GM15510 (cell line): ENCODE results near the gene OBSCN.

Source experiments
- POLR2A ChIP-seq: IDR thresholded peaks from 3 replicates; pipeline ENCODE4 v1.6.1; 2011; ENCODE audit warnings: borderline replicate concordance; ENCODE audit not compliant: insufficient read length; ENCODE audit errors: extremely low read depth

The OBSCN gene

DNA sequence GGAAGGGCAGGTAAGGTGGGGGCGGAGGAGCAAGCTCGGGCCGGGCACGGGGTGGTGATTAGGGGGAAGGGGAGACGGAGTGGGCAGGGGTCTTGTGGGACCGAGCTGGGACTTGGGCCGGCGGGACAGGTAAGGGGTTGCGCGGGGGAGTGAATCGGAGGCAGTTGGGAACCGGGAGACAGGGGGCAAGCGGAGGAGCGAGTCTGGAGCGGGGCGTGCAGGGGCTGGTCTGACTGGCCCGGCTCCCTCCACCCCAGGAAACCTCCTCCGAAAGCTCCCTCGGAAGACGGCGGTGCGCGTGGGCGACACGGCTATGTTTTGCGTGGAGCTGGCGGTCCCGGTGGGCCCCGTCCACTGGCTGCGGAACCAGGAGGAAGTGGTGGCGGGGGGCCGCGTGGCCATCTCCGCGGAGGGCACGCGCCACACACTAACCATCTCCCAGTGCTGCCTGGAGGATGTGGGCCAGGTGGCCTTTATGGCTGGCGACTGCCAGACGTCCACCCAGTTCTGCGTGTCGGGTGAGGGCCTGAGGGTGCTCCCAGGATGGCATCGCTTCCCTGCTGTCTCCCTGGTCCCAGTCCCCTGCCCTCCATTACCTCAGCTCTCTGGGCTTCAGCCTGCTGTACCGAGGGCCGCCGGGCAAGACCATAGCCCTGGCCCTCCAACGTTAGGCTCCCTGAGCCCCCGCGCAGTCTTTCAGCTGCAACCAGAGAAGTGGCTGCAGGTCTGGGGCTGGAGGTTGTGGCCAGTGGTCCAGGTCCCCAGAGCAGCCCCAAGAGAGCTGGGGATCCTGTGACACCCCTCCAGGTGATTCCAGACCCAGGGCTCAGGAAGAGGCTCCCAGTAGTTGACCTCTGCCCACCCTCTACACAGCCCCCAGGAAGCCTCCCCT lies 6.3 kb downstream of the OBSCN start:
- no peak for TF ChIP-seq POLR2A

- no peak for TF ChIP-seq POLR2A
Observed at GRCh38 chr1:228214921-228215662, 7.2 kb downstream of the OBSCN start.

DNA sequence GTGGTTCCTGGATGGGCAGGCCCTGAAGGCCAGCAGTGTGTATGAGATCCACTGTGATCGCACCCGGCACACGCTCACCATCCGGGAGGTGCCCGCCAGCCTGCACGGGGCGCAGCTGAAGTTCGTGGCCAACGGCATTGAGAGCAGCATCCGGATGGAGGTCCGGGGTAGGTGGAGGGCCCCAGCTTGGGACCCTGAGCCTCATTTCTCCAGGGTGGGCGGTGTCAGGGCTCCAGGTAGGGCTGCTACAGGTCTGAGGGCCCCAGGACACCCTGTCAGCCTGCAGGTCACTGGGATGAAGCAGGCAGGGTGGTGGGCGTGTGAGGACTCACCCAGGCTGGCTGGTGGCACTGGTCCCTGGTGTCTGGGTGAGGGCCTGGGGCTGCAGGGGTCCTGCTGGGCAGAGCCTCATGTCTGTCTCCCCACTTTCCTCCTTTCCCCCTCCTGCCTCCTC lies 7.8 kb downstream of the OBSCN start:
- no peak for TF ChIP-seq POLR2A

DNA sequence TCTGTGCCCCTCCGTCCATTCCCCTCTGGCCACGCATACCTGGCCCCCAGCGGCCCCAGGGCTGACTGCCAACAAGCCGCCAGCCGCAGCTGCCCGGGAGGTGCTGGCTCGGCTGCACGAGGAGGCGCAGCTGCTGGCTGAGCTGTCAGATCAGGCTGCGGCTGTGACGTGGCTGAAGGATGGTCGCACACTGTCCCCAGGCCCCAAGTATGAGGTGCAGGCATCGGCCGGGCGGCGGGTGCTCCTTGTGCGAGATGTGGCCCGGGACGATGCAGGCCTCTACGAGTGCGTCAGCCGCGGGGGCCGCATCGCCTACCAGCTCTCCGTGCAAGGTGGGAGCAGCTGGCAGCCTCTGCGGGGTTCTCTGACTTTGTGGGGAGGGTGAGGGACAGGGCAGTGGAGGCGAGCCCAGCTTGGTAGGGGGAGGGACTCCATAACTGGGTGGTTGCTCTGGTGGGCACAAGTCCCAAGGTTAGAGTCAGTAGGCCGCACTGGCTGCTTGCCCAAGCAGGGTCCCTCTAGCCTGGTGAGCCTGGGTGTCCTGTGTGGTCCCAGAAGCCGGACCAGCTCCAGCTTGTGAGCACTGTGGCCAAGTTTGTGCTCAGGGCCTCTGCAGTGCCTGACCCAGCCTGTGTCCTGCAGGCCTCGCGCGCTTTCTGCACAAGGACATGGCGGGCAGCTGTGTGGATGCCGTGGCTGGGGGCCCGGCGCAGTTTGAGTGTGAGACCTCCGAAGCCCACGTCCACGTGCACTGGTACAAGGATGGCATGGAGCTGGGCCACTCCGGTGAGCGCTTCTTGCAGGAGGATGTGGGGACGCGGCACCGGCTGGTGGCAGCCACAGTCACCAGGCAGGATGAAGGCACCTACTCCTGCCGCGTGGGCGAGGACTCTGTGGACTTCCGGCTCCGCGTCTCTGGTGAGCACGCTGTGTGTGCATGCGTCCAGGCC lies 8.8 kb downstream of the OBSCN start:
- TF ChIP-seq POLR2A: no peak

DNA sequence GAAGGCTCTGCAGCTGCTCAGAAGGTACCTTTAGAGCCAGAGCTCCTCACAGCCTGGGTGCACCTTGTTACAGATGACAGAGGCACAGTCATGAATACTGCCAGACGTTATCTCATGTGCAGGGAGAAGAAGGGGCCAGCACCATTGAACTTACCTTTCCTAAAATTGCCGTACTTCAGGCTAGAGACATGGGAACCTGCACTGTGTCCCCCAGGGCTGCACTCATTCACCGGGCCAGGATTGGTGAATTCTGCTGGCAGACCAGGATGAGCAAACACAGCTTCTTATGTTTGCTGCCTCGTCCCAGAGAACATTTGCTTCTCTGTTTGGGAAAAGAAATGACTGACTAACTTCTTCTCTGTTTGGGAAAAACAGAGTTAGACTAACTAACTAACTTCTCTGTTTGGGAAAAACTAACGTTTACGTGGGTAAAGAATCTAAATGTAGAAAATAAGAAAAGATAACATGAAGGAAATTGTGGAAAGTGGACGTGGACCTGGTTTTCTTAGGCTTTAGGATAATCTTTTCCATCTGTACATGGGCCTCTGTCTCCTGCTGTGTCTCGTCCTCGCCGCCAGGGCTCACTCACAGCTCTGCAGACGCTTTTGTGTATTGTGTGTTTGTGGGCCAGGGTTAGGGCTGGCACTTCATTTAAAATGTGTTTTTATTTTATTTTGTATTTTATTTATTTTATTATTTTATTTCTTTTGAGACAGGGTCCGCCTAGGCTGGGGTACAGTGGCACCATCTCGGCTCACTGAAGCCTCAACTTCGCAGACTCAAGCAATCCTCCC lies 9.9 kb downstream of the OBSCN start:
- no peak for TF ChIP-seq POLR2A

GRCh38 chr1:228218513-228219244 lies 10.8 kb downstream of the OBSCN start:
- TF ChIP-seq POLR2A: no peak

GRCh38 chr1:228219245-228219961 lies 11.6 kb downstream of the OBSCN start:
- TF ChIP-seq POLR2A: no peak

GRCh38 chr1:228219962-228220780 lies 12.3 kb downstream of the OBSCN start:
- no peak for TF ChIP-seq POLR2A

- no peak for TF ChIP-seq POLR2A
Observed at GRCh38 chr1:228222548-228222947, 14.7 kb downstream of the OBSCN start.

DNA sequence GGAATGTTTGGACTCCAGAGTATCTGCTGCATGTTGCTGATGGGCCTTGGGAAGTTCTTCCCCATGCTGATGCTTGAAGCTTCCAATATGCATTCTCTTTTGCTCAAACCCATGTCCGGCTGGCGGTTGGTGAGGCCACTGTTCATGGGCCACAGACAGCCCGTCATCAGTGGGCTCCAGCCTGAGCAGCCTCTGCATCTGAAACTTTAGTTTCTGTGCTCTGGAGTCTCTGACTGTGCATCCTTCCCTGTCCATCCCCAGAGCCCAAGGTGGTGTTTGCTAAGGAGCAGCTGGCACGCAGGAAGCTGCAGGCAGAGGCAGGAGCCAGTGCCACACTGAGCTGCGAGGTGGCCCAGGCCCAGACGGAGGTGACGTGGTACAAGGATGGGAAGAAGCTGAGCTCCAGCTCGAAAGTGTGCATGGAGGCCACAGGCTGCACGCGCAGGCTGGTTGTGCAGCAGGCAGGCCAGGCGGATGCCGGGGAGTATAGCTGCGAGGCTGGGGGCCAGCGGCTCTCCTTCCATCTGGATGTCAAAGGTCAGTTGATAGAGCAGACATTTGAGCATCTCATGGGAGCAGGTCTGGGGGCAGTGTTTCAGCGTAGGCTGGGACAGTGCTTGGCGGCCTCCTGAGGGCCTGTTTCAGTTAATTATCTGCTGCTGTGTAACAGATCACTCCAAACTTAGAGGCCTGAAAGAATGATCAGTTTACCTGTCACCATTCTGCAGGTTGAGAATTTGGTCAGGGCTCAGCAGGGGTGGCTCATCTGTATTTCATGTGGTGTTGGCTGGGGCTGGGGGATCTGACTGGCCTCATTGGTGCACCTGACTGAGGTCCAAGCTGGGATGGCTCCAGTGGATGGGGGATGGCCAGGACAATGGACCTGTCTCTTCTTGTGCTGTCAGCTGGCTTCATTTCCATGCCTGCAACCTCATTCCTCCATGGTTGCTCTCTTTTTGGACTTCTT lies 16.6 kb downstream of the OBSCN start:
- TF ChIP-seq POLR2A: no peak

- TF ChIP-seq POLR2A: no peak
Observed at GRCh38 chr1:228225165-228225710, 17.4 kb downstream of the OBSCN start.

DNA sequence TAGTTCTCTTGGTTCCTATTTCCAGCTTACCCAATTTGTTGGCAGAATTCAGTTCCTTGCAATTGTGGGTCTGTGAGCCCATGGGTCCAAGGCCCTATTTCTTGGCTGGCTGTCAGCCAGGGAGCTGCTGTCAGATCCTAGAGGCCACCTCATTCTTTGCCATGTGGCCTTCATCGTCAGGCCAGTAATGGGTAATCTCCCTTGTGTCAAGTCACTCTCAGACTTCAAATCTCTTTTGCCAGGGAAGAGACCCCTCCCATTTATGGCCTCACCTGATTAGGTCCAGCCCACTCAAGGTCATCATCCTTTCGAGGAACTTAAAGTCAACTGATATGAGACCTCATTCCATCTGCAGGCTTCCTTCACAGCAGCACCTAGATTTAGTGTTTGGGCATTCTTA lies 17.9 kb downstream of the OBSCN start:
- no peak for TF ChIP-seq POLR2A
